ENCODE results near the gene TMEFF1. TPM values are rescaled to one million over a fixed set of nuclear protein-coding genes. Genes with fewer than 3 reads are reported as not detected.

TMEFF1 gene
- total RNA-seq, 4 donors from 2014 or later = 0.10 to 1.1 (median 0.81) TPM; not detected in 1

GRCh38 chr9:100557053-100557452, 84.1 kb downstream of the TMEFF1 start:
- no peaks in the 10 kb centered on the region for H3K36me3 ChIP-seq
- TF ChIP-seq, protein P1, sequence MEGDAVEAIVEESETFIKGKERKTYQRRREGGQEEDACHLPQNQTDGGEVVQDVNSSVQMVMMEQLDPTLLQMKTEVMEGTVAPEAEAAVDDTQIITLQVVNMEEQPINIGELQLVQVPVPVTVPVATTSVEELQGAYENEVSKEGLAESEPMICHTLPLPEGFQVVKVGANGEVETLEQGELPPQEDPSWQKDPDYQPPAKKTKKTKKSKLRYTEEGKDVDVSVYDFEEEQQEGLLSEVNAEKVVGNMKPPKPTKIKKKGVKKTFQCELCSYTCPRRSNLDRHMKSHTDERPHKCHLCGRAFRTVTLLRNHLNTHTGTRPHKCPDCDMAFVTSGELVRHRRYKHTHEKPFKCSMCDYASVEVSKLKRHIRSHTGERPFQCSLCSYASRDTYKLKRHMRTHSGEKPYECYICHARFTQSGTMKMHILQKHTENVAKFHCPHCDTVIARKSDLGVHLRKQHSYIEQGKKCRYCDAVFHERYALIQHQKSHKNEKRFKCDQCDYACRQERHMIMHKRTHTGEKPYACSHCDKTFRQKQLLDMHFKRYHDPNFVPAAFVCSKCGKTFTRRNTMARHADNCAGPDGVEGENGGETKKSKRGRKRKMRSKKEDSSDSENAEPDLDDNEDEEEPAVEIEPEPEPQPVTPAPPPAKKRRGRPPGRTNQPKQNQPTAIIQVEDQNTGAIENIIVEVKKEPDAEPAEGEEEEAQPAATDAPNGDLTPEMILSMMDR (IDR thresholded peaks at IDR 0.05) = no peak
- TF ChIP-seq POLR2AphosphoS5 (IDR thresholded peaks at IDR 0.05) (no peak), POLR2A (IDR thresholded peaks at IDR 0.05) (no peak), EP300 (IDR thresholded peaks at IDR 0.05) (no peak)
- no peak overlapping the region for H3K27ac ChIP-seq
- H3K9me3 ChIP-seq = no peaks in the 10 kb centered on the region
- H3K27me3 ChIP-seq = no peaks in the 10 kb centered on the region
- 86 to 98% methylated on average over 3 of the region's 3 CpGs for WGBS, 2 donors (ENCODE audit: low coverage in 1 of 2)
- no peak for ATAC-seq
- no peak overlapping the region for H3K4me3 ChIP-seq
- no peaks in the 10 kb centered on the region for H3K4me1 ChIP-seq

DNA sequence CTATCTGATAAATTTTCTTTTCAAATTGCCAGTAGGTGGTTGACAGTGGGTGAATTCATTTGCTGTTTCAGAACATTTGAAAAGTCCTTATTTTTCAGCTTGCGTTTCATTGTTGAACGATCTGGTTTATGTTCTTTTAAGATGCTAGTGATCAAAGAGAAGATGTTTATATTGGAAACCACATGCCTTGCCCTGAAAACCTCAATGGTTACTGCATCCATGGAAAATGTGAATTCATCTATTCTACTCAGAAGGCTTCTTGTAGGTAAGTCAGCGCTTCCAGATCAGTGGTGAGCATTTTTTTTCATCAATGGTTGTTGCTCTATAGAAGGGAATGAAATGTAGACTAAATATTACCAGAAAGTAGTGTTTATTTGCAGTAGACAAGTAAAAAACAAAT, 88.3 kb downstream of the TMEFF1 start:
- Histone ChIP-seq H3K27ac (no peak overlapping the region), H3K27me3 (no peaks in the 10 kb centered on the region), H3K9me3 (no peaks in the 10 kb centered on the region), H3K4me3 (no peak overlapping the region), H3K36me3 (no peaks in the 10 kb centered on the region), H3K4me1 (no peaks in the 10 kb centered on the region)
- WGBS, 2 donors (ENCODE audit: low coverage in 1 of 2) = 72 to 86% methylated on average over 3 of the region's 3 CpGs
- no peak for ATAC-seq
- TF ChIP-seq, protein P1 (IDR thresholded peaks at IDR 0.05) = no peak

DNA sequence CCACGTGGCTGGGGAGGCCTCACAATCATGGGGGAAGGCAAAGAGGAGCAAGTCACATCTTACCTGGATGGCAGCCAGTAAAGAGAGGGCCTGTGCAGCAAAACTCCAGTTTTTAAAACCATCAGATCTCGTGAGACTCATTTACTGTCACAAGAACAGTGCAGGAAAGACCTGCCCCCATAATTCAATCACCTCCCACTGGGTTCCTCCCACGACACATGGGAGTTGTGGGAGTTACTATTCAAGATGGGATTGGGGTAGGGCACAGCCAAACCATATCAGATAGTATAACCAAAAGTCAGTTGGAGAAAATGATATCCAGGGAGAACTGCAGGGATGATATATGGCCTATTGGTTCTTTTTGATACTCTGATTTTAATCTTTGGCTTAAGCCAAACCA, 94.9 kb downstream of the TMEFF1 start:
- TF ChIP-seq EP300 (IDR thresholded peaks at IDR 0.05) (no peak), POLR2AphosphoS5 (IDR thresholded peaks at IDR 0.05) (no peak), POLR2A (IDR thresholded peaks at IDR 0.05) (no peak)
- TF ChIP-seq, protein P1 (IDR thresholded peaks at IDR 0.05) = no peak
- H3K4me3 ChIP-seq = no peak overlapping the region
- H3K36me3 ChIP-seq = no peaks in the 10 kb centered on the region
- WGBS, 2 donors (ENCODE audit: low coverage in 1 of 2) = 60 to 100% methylated on average over 1 to 3 of the region's 3 CpGs
- no peak overlapping the region for H3K27ac ChIP-seq
- no peak for ATAC-seq
- no peaks in the 10 kb centered on the region for H3K27me3 ChIP-seq
- no peaks in the 10 kb centered on the region for H3K9me3 ChIP-seq
- no peaks in the 10 kb centered on the region for H3K4me1 ChIP-seq

- H3K27ac ChIP-seq = no peak overlapping the region
- TF ChIP-seq POLR2AphosphoS5 (IDR thresholded peaks at IDR 0.05) (no peak), POLR2A (IDR thresholded peaks at IDR 0.05) (no peak), EP300 (IDR thresholded peaks at IDR 0.05) (no peak)
- TF ChIP-seq, protein P1 (IDR thresholded peaks at IDR 0.05) = no peak
- no peaks in the 10 kb centered on the region for H3K27me3 ChIP-seq
- no peak overlapping the region for H3K4me3 ChIP-seq
- H3K4me1 ChIP-seq = no peaks in the 10 kb centered on the region
- no peaks in the 10 kb centered on the region for H3K9me3 ChIP-seq
- WGBS, 2 donors (ENCODE audit: low coverage in 1 of 2) = 84 to 85% methylated on average over 3 of the region's 3 CpGs
- peaks cover 0 to 4% of the 10 kb centered on the region in 2 donors for H3K36me3 ChIP-seq
- ATAC-seq = no peak
Observed at GRCh38 chr9:100573655-100574260, 100.8 kb downstream of the TMEFF1 start.

DNA sequence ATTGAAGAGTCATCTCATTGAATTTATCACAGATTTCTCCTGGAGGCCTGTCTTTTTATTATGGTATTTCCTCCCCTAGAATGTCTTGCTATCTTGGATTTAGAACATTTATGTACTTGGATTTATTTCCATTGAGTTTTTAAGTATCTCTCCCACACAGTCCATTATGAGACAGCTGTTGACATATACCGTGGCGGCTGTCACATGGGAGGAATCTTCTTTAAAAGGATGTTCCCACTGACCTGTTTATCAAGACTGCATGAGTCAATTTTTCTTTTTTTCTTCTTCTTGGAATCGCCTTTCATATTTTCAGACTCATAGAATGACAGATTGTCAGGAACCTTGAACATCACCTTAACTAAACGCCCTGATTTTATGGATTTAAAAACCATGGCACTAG, 102.1 kb downstream of the TMEFF1 start:
- H3K27ac ChIP-seq = no peak overlapping the region
- no peaks in the 10 kb centered on the region for H3K4me1 ChIP-seq
- no peak overlapping the region for H3K4me3 ChIP-seq
- no peaks in the 10 kb centered on the region for H3K9me3 ChIP-seq
- no peak for ATAC-seq
- WGBS, 2 donors (ENCODE audit: low coverage in 1 of 2) = 95 to 98% methylated on average over 4 of the region's 4 CpGs
- H3K36me3 ChIP-seq = peaks cover 0 to 4% of the 10 kb centered on the region in 2 donors
- no peaks in the 10 kb centered on the region for H3K27me3 ChIP-seq
- TF ChIP-seq, protein P1 (IDR thresholded peaks at IDR 0.05) = no peak
- no peak for TF ChIP-seq EP300 (IDR thresholded peaks at IDR 0.05)
- TF ChIP-seq POLR2AphosphoS5 (IDR thresholded peaks at IDR 0.05) = no peak
- TF ChIP-seq POLR2A (IDR thresholded peaks at IDR 0.05) = no peak

All from gastroesophageal sphincter (tissue), 4 donors.